ENCODE measurements around the gene DTNA. TPM values are rescaled to one million over a fixed set of nuclear protein-coding genes. Genes with fewer than 3 reads are reported as not detected.

DTNA gene
- total RNA-seq, 1 experiment from 2014 or later = 10.4 TPM

GRCh38 chr18:34871435-34871834 lies 161.3 kb downstream of the DTNA start:
- Histone ChIP-seq H3K36me3 (ENCODE audit: control insufficient read depth, insufficient read depth, low read length) (no peaks in the 10 kb centered on the region), H3K9me3 (no peaks in the 10 kb centered on the region), H3K4me3 (ENCODE audit: low read depth, low read length) (no peak overlapping the region), H3K27me3 (replicated peaks; ENCODE audit: control insufficient read depth, insufficient read depth, low read length) (no peaks in the 10 kb centered on the region), H3K4me1 (no peaks in the 10 kb centered on the region)
- Mint-ChIP-seq H3K27ac (ENCODE audit: unreplicated experiment) (no peak overlapping the region), H3K27me3 (ENCODE audit: insufficient read depth, unreplicated experiment) (no peaks in the 10 kb centered on the region), H3K4me3 (ENCODE audit: unreplicated experiment) (no peak overlapping the region), H3K9me3 (ENCODE audit: unreplicated experiment) (no peaks in the 10 kb centered on the region), H3K36me3 (ENCODE audit: insufficient read depth, unreplicated experiment) (no peaks in the 10 kb centered on the region), H3K4me1 (ENCODE audit: low read depth, unreplicated experiment) (no peaks in the 10 kb centered on the region)
- intact Hi-C loops (cut with micrococcal nuclease; ENCODE audit: unreplicated experiment) = no loop called here
- ChIA-PET POLR2A (no interaction called here), CTCF (no interaction called here)
- DNase-seq = no peak
- no TSS peak for BruUV-seq (replicated peaks)
- TF ChIP-seq, protein P1, sequence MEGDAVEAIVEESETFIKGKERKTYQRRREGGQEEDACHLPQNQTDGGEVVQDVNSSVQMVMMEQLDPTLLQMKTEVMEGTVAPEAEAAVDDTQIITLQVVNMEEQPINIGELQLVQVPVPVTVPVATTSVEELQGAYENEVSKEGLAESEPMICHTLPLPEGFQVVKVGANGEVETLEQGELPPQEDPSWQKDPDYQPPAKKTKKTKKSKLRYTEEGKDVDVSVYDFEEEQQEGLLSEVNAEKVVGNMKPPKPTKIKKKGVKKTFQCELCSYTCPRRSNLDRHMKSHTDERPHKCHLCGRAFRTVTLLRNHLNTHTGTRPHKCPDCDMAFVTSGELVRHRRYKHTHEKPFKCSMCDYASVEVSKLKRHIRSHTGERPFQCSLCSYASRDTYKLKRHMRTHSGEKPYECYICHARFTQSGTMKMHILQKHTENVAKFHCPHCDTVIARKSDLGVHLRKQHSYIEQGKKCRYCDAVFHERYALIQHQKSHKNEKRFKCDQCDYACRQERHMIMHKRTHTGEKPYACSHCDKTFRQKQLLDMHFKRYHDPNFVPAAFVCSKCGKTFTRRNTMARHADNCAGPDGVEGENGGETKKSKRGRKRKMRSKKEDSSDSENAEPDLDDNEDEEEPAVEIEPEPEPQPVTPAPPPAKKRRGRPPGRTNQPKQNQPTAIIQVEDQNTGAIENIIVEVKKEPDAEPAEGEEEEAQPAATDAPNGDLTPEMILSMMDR (IDR thresholded peaks at IDR 0.05; ENCODE audit: insufficient read depth in 1 of 2, low read depth in 1 of 2, low read length in 1 of 2, severe bottlenecking in 1 of 2, unreplicated experiment in 1 of 2) = no peak

- Histone ChIP-seq H3K4me3 (ENCODE audit: low read depth, low read length) (no peak overlapping the region), H3K9me3 (no peaks in the 10 kb centered on the region), H3K27me3 (replicated peaks; ENCODE audit: control insufficient read depth, insufficient read depth, low read length) (no peaks in the 10 kb centered on the region), H3K36me3 (ENCODE audit: control insufficient read depth, insufficient read depth, low read length) (no peaks in the 10 kb centered on the region), H3K4me1 (no peaks in the 10 kb centered on the region)
- Mint-ChIP-seq H3K36me3 (ENCODE audit: insufficient read depth, unreplicated experiment) (no peaks in the 10 kb centered on the region), H3K27ac (ENCODE audit: unreplicated experiment) (no peak overlapping the region), H3K4me1 (ENCODE audit: low read depth, unreplicated experiment) (no peaks in the 10 kb centered on the region), H3K27me3 (ENCODE audit: insufficient read depth, unreplicated experiment) (no peaks in the 10 kb centered on the region), H3K4me3 (ENCODE audit: unreplicated experiment) (no peak overlapping the region), H3K9me3 (ENCODE audit: unreplicated experiment) (no peaks in the 10 kb centered on the region)
- ChIA-PET CTCF (no interaction called here), POLR2A (no interaction called here)
- TF ChIP-seq, protein P1 (IDR thresholded peaks at IDR 0.05; ENCODE audit: insufficient read depth in 1 of 2, low read depth in 1 of 2, low read length in 1 of 2, severe bottlenecking in 1 of 2, unreplicated experiment in 1 of 2) = no peak
- no peak for DNase-seq
- no TSS peak for BruUV-seq (replicated peaks)
- intact Hi-C loops (cut with micrococcal nuclease; ENCODE audit: unreplicated experiment) = no loop called here
Observed at GRCh38 chr18:34872066-34872465, 162.0 kb downstream of the DTNA start.

DNA sequence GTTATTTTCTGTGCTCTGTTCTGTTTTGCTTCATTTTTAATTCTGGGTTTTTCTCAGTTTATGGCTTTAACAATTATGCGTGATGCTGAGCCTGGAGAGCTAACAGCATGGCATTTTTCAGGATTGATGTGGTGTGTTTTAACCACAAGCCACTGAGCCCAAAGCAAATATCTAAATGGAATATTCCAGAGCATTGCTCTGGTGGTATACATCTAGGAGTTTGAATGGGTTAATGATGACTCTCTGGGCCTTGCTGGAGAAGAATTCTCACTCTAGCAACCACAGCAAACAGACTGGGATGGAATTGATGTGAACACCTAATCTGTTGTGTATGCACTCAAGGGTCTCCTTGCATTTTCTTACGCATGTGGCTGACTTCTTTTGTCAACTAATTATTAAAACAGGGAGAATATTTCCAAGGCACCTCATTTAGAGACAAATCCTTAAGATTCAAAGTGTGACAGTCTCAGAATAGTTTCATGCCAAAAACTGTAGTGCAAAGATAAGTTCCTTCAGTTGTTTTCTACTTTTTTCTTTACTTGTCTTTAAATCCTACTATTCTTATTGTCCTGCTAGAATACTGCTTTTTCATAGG lies 164.0 kb downstream of the DTNA start:
- ChIA-PET POLR2A (no interaction called here), CTCF (no interaction called here)
- no TSS peak for BruUV-seq (replicated peaks)
- Histone ChIP-seq H3K27me3 (replicated peaks; ENCODE audit: control insufficient read depth, insufficient read depth, low read length) (no peaks in the 10 kb centered on the region), H3K4me1 (no peaks in the 10 kb centered on the region), H3K4me3 (ENCODE audit: low read depth, low read length) (no peak overlapping the region), H3K36me3 (ENCODE audit: control insufficient read depth, insufficient read depth, low read length) (no peaks in the 10 kb centered on the region), H3K9me3 (no peaks in the 10 kb centered on the region)
- H3K36me3 Mint-ChIP-seq (ENCODE audit: insufficient read depth, unreplicated experiment) = no peaks in the 10 kb centered on the region
- TF ChIP-seq, protein P1 (IDR thresholded peaks at IDR 0.05; ENCODE audit: insufficient read depth in 1 of 2, low read depth in 1 of 2, low read length in 1 of 2, severe bottlenecking in 1 of 2, unreplicated experiment in 1 of 2) = no peak
- no peak for DNase-seq
- H3K4me3 Mint-ChIP-seq (ENCODE audit: unreplicated experiment) = no peak overlapping the region
- H3K27ac Mint-ChIP-seq (ENCODE audit: unreplicated experiment) = no peak overlapping the region
- intact Hi-C loops (cut with micrococcal nuclease; ENCODE audit: unreplicated experiment) = no loop called here
- H3K27me3 Mint-ChIP-seq (ENCODE audit: insufficient read depth, unreplicated experiment) = no peaks in the 10 kb centered on the region
- H3K9me3 Mint-ChIP-seq (ENCODE audit: unreplicated experiment) = no peaks in the 10 kb centered on the region
- H3K4me1 Mint-ChIP-seq (ENCODE audit: low read depth, unreplicated experiment) = no peaks in the 10 kb centered on the region
